Vein endothelial cell (primary cell): ENCODE results near the gene UTP18. TPM values are rescaled to one million over a fixed set of nuclear protein-coding genes. Genes with fewer than 3 reads are reported as not detected.

Source experiments
- total RNA-seq: library from RNA; depleted of rRNA; stranded (reverse); fragments of >200 nt; gene quantifications from 2 replicates; pipeline ENCODE4 v1.2.3, GENCODE V29; 2012

UTP18 gene
- 27.8 and 37.1 TPM in 2 replicates for total RNA-seq

GRCh38 chr17:51260237-51261023 lies at the start of gene UTP18:
UTP18 (plus strand) TSS chr17:51260546; CDS start chr17:51260585, 39 bp downstream.

DNA sequence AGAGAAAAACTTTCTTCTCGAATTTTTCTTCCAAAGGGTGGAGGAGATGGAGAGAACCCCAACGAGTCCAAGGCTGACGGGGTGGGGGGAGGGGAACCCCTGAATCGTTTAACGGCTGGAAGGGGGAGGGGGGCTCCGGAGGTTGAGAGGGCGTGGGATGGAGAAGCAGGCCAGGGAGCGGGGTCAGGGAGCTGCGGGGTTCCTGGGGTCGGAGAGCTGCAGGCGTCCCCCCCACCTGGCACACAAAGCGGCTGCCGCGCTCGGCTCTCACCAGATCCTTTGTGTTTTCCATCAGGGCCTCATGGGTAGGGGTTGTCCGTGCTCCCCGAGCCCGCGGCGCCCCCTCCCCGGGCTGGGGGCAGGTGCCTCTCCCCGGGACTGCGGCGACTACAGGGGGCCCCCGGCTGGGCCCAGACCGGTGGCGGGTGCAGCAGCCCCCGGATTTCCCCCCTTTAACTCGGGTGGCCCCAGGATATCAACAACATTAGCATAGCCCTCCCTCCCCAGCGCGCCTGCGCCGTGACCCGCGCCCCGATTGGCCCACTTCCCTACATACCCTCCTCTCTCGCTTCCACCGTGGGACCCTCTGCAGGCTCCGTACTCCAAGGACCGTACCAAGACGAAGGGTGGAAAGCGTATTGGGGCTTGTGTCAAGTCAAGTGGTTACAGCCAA lies 646 bp upstream of the UTP18 start, which contains the start of gene MBTD1:
TSS of gene MBTD1 (minus strand) at position 486 of the 673 bp plus-strand sequence. CDS start 34,888 bp downstream, outside the sequence.

Other genes with a start within 250 kb of the UTP18 start
- 83.3 and 84.0 TPM in 2 replicates for gene SPAG9, start 139.7 kb upstream of the UTP18 start, total RNA-seq
- gene NME1, start 107.0 kb upstream of the UTP18 start, total RNA-seq, result 74.5 and 148 TPM in 2 replicates
- 428 and 466 TPM in 2 replicates for gene NME2, start 94.1 kb upstream of the UTP18 start, total RNA-seq
- gene MBTD1, start 497 bp upstream of the UTP18 start, total RNA-seq, result 14.7 and 15.0 TPM in 2 replicates